Peyer's patch (tissue), 4 donors: ENCODE data around the gene IL9. TPM values are rescaled to one million over a fixed set of nuclear protein-coding genes. Genes with fewer than 3 reads are reported as not detected.

Experiments
- DNase-seq, 3 donors: peaks; one replicate each; pipeline ENCODE4 v3.0.0-alpha.2; 2017 to 2019
- H3K27ac ChIP-seq, 4 donors: fragments of 200-600 bp; sonication (generic); one replicate each; pipeline ENCODE4 v1.5.1; 2016 to 2019
- H3K27me3 ChIP-seq, 2 donors: fragments of 200-600 bp; sonication (generic); one replicate each; pipeline ENCODE4 v1.5.1; 2019
- H3K36me3 ChIP-seq, 3 donors: fragments of 200-600 bp; sonication (generic); one replicate each; pipeline ENCODE4 v1.5.1; 2016 to 2019
- H3K4me1 ChIP-seq, 4 donors: fragments of 200-600 bp; sonication (generic); one replicate each; pipeline ENCODE4 v1.5.1; 2016 to 2019
- H3K4me3 ChIP-seq, 4 donors: fragments of 200-600 bp; sonication (generic); 1 replicate in 3 of 4; 2 replicates in 1 of 4; pipeline ENCODE4 v1.5.1; 2016 to 2019; ENCODE audit warnings: mild to moderate bottlenecking in 1 of 4
- H3K9me3 ChIP-seq, 4 donors: fragments of 200-600 bp; sonication (generic); one replicate each; pipeline ENCODE4 v1.5.1; 2016 to 2019; ENCODE audit warnings: mild to moderate bottlenecking in 1 of 4
- CTCF ChIP-seq, 6 experiments: fragments of 450-650 bp in 4 of 6; fragments of 200-600 bp in 2 of 6; sonication (generic) in 1 of 6; IDR thresholded peaks; one replicate each; pipeline ENCODE4 v1.5.1; 2017 to 2019; ENCODE audit warnings: antibody characterized with exemption in 6 of 6, mild to moderate bottlenecking in 3 of 6, moderate library complexity in 1 of 6
- POLR2A ChIP-seq, 2 donors: fragments of 450-650 bp; IDR thresholded peaks; one replicate each; pipeline ENCODE4 v1.5.1; 2017; ENCODE audit warnings: antibody characterized with exemption in 2 of 2, mild to moderate bottlenecking in 2 of 2, moderate library complexity in 2 of 2
- total RNA-seq, 4 donors: library from RNA; depleted of rRNA; stranded (reverse); fragments of >200 nt; gene quantifications; one replicate each; pipeline ENCODE4 v1.1.0, GENCODE V29; 2016

The IL9 gene
- total RNA-seq, 4 donors from 2014 or later: not detected

- no peaks in the 10 kb centered on the region for H3K9me3 ChIP-seq
- H3K4me3 ChIP-seq: no peak overlapping the region
- H3K27ac ChIP-seq: no peak overlapping the region
- no peak for DNase-seq
- TF ChIP-seq CTCF (IDR thresholded peaks at IDR 0.05): no peak
- TF ChIP-seq POLR2A (IDR thresholded peaks at IDR 0.05): no peak
- no peaks in the 10 kb centered on the region for H3K27me3 ChIP-seq
- no peaks in the 10 kb centered on the region for H3K4me1 ChIP-seq
- H3K36me3 ChIP-seq: no peaks in the 10 kb centered on the region
Observed at GRCh38 chr5:135901633-135902032, 6.0 kb upstream of the IL9 start.

- TF ChIP-seq POLR2A (IDR thresholded peaks at IDR 0.05): no peak
- no peak for TF ChIP-seq CTCF (IDR thresholded peaks at IDR 0.05)
- Histone ChIP-seq H3K4me3 (no peak overlapping the region), H3K4me1 (no peaks in the 10 kb centered on the region), H3K9me3 (no peaks in the 10 kb centered on the region), H3K36me3 (no peaks in the 10 kb centered on the region), H3K27ac (no peak overlapping the region), H3K27me3 (no peaks in the 10 kb centered on the region)
- DNase-seq: no peak
Observed at GRCh38 chr5:135900276-135900675, 4.6 kb upstream of the IL9 start.

- no peak for TF ChIP-seq POLR2A (IDR thresholded peaks at IDR 0.05)
- TF ChIP-seq CTCF (IDR thresholded peaks at IDR 0.05): no peak
Observed at GRCh38 chr5:135898651-135899050, 3.0 kb upstream of the IL9 start.

GRCh38 chr5:135894789-135895188 lies 852 bp downstream of the IL9 start:
- Histone ChIP-seq H3K27me3 (no peaks in the 10 kb centered on the region), H3K9me3 (no peaks in the 10 kb centered on the region), H3K36me3 (no peaks in the 10 kb centered on the region), H3K4me3 (no peak overlapping the region), H3K4me1 (no peaks in the 10 kb centered on the region), H3K27ac (no peak overlapping the region)
- no peak for DNase-seq
- no peak for TF ChIP-seq POLR2A (IDR thresholded peaks at IDR 0.05)
- TF ChIP-seq CTCF (IDR thresholded peaks at IDR 0.05): no peak

More at GRCh38 chr5:135898651-135899050, 3.0 kb upstream of the IL9 start:
- DNase-seq: no peak
- Histone ChIP-seq H3K4me3 (no peak overlapping the region), H3K27me3 (no peaks in the 10 kb centered on the region), H3K4me1 (no peaks in the 10 kb centered on the region), H3K27ac (no peak overlapping the region), H3K9me3 (no peaks in the 10 kb centered on the region), H3K36me3 (no peaks in the 10 kb centered on the region)

GRCh38 chr5:135894276-135894675 lies 1.4 kb downstream of the IL9 start:
- TF ChIP-seq POLR2A (IDR thresholded peaks at IDR 0.05) (no peak), CTCF (IDR thresholded peaks at IDR 0.05) (no peak)
- no peaks in the 10 kb centered on the region for H3K27me3 ChIP-seq
- no peaks in the 10 kb centered on the region for H3K4me1 ChIP-seq
- H3K27ac ChIP-seq: no peak overlapping the region
- no peak for DNase-seq
- no peak overlapping the region for H3K4me3 ChIP-seq
- H3K36me3 ChIP-seq: no peaks in the 10 kb centered on the region
- H3K9me3 ChIP-seq: no peaks in the 10 kb centered on the region

- Histone ChIP-seq H3K4me1 (peaks cover 0 to 7% (median 0%) of the 10 kb centered on the region in 4 donors), H3K9me3 (no peaks in the 10 kb centered on the region), H3K36me3 (no peaks in the 10 kb centered on the region), H3K27ac (no peak overlapping the region), H3K4me3 (no peak overlapping the region), H3K27me3 (no peaks in the 10 kb centered on the region)
- TF ChIP-seq CTCF (IDR thresholded peaks at IDR 0.05): no peak
- no peak for TF ChIP-seq POLR2A (IDR thresholded peaks at IDR 0.05)
- no peak for DNase-seq
Observed at GRCh38 chr5:135891791-135892190, 3.9 kb downstream of the IL9 start.
